SK-N-SH (cell line): ENCODE data around the gene NPIPA8. TPM values are rescaled to one million over a fixed set of nuclear protein-coding genes. Genes with fewer than 3 reads are reported as not detected.
"Not testable (repeated sequence)": the region's sequence is repeated elsewhere in the genome, so short reads cannot be mapped to it uniquely, and the experiment has no call there.

Source experiments
- CTCF ChIA-PET: fragments of 300-600, 350-600 bp; formaldehyde crosslinking; extraction: SDS; loops from one replicate; lab custom pipeline; 2021; lab: Yijun Ruan, JAX
- POLR2A ChIA-PET: fragments of 350-600 bp; sonication (Branson Sonifier 250); formaldehyde crosslinking; extraction: SDS; loops from one replicate; lab custom pipeline; 2020; ENCODE audit warnings: antibody characterized with exemption, inconsistent platforms; lab: Yijun Ruan, JAX
- DNase-seq: peaks from one replicate; pipeline ENCODE4 v3.0.0; 2012
- H2AFZ ChIP-seq: fragments of 200-600 bp; sonication (generic); 2 replicates; pipeline ENCODE4 v1.8.1; 2016; ENCODE audit warnings: antibody characterized with exemption, mild to moderate bottlenecking, low read depth
- H3F3A ChIP-seq: fragments of 200-600 bp; sonication (generic); replicated peaks from 2 replicates; pipeline ENCODE3; 2016; ENCODE audit warnings: antibody characterized with exemption, mild to moderate bottlenecking; ENCODE audit not compliant: insufficient read depth
- H3K27ac ChIP-seq, 2 experiments: fragments of 200-500 bp in 1 of 2; fragments of 200-600 bp in 1 of 2; sonication (Bioruptor generic) in 1 of 2; sonication (generic), shearing (Covaris generic) in 1 of 2; 2 replicates each; pipeline versions ENCODE4 v1.5.1 to v1.6.1; 2014 to 2016; ENCODE audit warnings: low read depth in 2 of 2, inconsistent platforms in 1 of 2, low read length in 1 of 2, mild to moderate bottlenecking in 1 of 2, mixed read lengths in 1 of 2
- H3K27me3 ChIP-seq: fragments of 200-600 bp; sonication (generic), shearing (Covaris generic); 2 replicates; pipeline ENCODE4 v1.6.1; 2016; ENCODE audit warnings: mixed run types; ENCODE audit not compliant: insufficient read depth
- H3K36me3 ChIP-seq, 2 experiments: fragments of 200-500 bp in 1 of 2; fragments of 200-600 bp in 1 of 2; sonication (Bioruptor generic) in 1 of 2; sonication (generic) in 1 of 2; replicated peaks in 1 of 2; 2 replicates each; pipeline versions ENCODE3 to v1.5.1; 2014 to 2016; ENCODE audit warnings: low read length in 1 of 2, mild to moderate bottlenecking in 1 of 2; ENCODE audit not compliant: insufficient read depth in 2 of 2, control insufficient read depth in 1 of 2
- H3K4me1 ChIP-seq, 2 experiments: fragments of 200-500 bp in 1 of 2; fragments of 200-600 bp in 1 of 2; sonication (Bioruptor generic) in 1 of 2; sonication (generic), shearing (Covaris generic) in 1 of 2; 2 replicates each; pipeline versions ENCODE4 v1.5.1 to v1.6.1; 2014 to 2016; ENCODE audit warnings: low read depth in 1 of 2, low read length in 1 of 2, mixed run types in 1 of 2; ENCODE audit not compliant: insufficient read depth in 2 of 2, control insufficient read depth in 1 of 2
- H3K4me2 ChIP-seq: fragments of 200-600 bp; sonication (generic), shearing (Covaris generic); 2 replicates; pipeline ENCODE4 v1.6.1; 2017; ENCODE audit warnings: mixed run types
- H3K4me3 ChIP-seq, 2 experiments: fragments of 200-500 bp in 1 of 2; fragments of 200-600 bp in 1 of 2; sonication (Bioruptor generic) in 1 of 2; sonication (generic), shearing (Covaris generic) in 1 of 2; 2 replicates each; pipeline versions ENCODE4 v1.5.1 to v1.8.1; 2014 to 2016; ENCODE audit warnings: low read depth in 2 of 2, inconsistent platforms in 1 of 2, low read length in 1 of 2, mild to moderate bottlenecking in 1 of 2, mixed read lengths in 1 of 2, moderate library complexity in 1 of 2
- H3K79me2 ChIP-seq: fragments of 200-600 bp; sonication (generic); 2 replicates; pipeline ENCODE4 v1.8.1; 2017; ENCODE audit warnings: mild to moderate bottlenecking; ENCODE audit not compliant: insufficient read depth
- H3K9ac ChIP-seq: fragments of 200-600 bp; sonication (generic); 2 replicates; pipeline ENCODE4 v1.6.1; 2017; ENCODE audit warnings: mixed run types
- H3K9me2 ChIP-seq: fragments of 200-600 bp; sonication (generic); 2 replicates; pipeline ENCODE4 v1.6.1; 2017; ENCODE audit warnings: mixed run types
- H3K9me3 ChIP-seq: fragments of 200-600 bp; sonication (generic); 2 replicates; pipeline ENCODE4 v1.6.1; 2017; ENCODE audit warnings: mixed run types, mild to moderate bottlenecking, moderate library complexity
- H4K20me1 ChIP-seq: fragments of 200-600 bp; sonication (generic); 2 replicates; pipeline ENCODE4 v1.6.1; 2017; ENCODE audit warnings: mild to moderate bottlenecking, mixed run types; ENCODE audit not compliant: insufficient read depth
- WGBS: methylation state at CpG from one replicate; pipeline ENCODE4 v1.1.6; 2017; ENCODE audit warnings: low lambda C conversion rate; 5-methylcytosine and 5-hydroxymethylcytosine counted together
- polyA plus RNA-seq, 3 experiments: library from polyadenylated mRNA; depleted of rRNA; stranded (reverse); fragments of >200 nt; gene quantifications; 2 replicates each; pipeline ENCODE4 v1.2.3, GENCODE V29; 2012

Gene NPIPA8
- polyA plus RNA-seq (2012; rRNA removed): 15.8 and 19.1 TPM in 2 replicates
- polyA plus RNA-seq (2012; cell fraction: cytosol; rRNA removed): 13.9 and 16.2 TPM in 2 replicates
- polyA plus RNA-seq (2012; cell fraction: nucleus; rRNA removed): 50.3 and 71.4 TPM in 2 replicates

- H4K20me1 ChIP-seq, DNase-seq, H3K9me2 ChIP-seq, H3K4me1 ChIP-seq, H3K79me2 ChIP-seq, H3K9ac ChIP-seq, POLR2A ChIA-PET, H3K36me3 ChIP-seq, H3K27ac ChIP-seq, H3F3A ChIP-seq, H3K27me3 ChIP-seq, H3K9me3 ChIP-seq, H3K4me2 ChIP-seq, H2AFZ ChIP-seq, CTCF ChIA-PET, H3K4me3 ChIP-seq: not testable (repeated sequence)
- WGBS: no CpG with 5 or more reads among the region's 21 CpGs
Measured at GRCh38 chr16:18336636-18337035, at the start of gene NPIPA8. Gene NPIPA8, minus strand, starts transcription at chr16:18336736. Its CDS starts 4,074 bp downstream, at chr16:18332662.

GRCh38 chr16:18385285-18385684 lies 48.7 kb upstream of the NPIPA8 start:
- H3F3A ChIP-seq, H3K27me3 ChIP-seq, H3K9me2 ChIP-seq, H3K36me3 ChIP-seq, H3K4me2 ChIP-seq, H3K79me2 ChIP-seq, H2AFZ ChIP-seq, H3K4me1 ChIP-seq, H3K4me3 ChIP-seq, H3K27ac ChIP-seq, POLR2A ChIA-PET, DNase-seq, CTCF ChIA-PET, H3K9ac ChIP-seq, H3K9me3 ChIP-seq, H4K20me1 ChIP-seq: not testable (repeated sequence)
- WGBS: no CpG with 5 or more reads among the region's 33 CpGs

- H3K4me1 ChIP-seq, H3K36me3 ChIP-seq, H3K79me2 ChIP-seq, CTCF ChIA-PET, DNase-seq, H3K9ac ChIP-seq, H2AFZ ChIP-seq, H3K4me3 ChIP-seq, H3F3A ChIP-seq, H3K4me2 ChIP-seq, H3K9me3 ChIP-seq, H3K27me3 ChIP-seq, H3K9me2 ChIP-seq, H4K20me1 ChIP-seq, POLR2A ChIA-PET, H3K27ac ChIP-seq: not testable (repeated sequence)
- no CpG with 5 or more reads among the region's 31 CpGs for WGBS
Measured at GRCh38 chr16:18384869-18385268, 48.3 kb upstream of the NPIPA8 start.

GRCh38 chr16:18384098-18384636 lies 47.6 kb upstream of the NPIPA8 start:
- H2AFZ ChIP-seq, H3F3A ChIP-seq, POLR2A ChIA-PET, H3K4me3 ChIP-seq, H3K79me2 ChIP-seq, H3K9ac ChIP-seq, H4K20me1 ChIP-seq, CTCF ChIA-PET, H3K9me2 ChIP-seq, H3K27me3 ChIP-seq, H3K4me2 ChIP-seq, H3K9me3 ChIP-seq, H3K27ac ChIP-seq, H3K4me1 ChIP-seq, H3K36me3 ChIP-seq, DNase-seq: not testable (repeated sequence)
- WGBS: no CpG with 5 or more reads among the region's 25 CpGs

GRCh38 chr16:18382696-18383095 lies 46.2 kb upstream of the NPIPA8 start:
- H3K9me3 ChIP-seq, H3F3A ChIP-seq, H3K27me3 ChIP-seq, DNase-seq, H3K27ac ChIP-seq, H4K20me1 ChIP-seq, H3K9me2 ChIP-seq, H3K4me2 ChIP-seq, H3K4me1 ChIP-seq, CTCF ChIA-PET, H2AFZ ChIP-seq, H3K9ac ChIP-seq, POLR2A ChIA-PET, H3K36me3 ChIP-seq, H3K4me3 ChIP-seq, H3K79me2 ChIP-seq: not testable (repeated sequence)
- no CpG with 5 or more reads among the region's 28 CpGs for WGBS

GRCh38 chr16:18347742-18348141 lies 11.2 kb upstream of the NPIPA8 start:
- H4K20me1 ChIP-seq, H3K9me3 ChIP-seq, H3K36me3 ChIP-seq, POLR2A ChIA-PET, H3K4me1 ChIP-seq, H3K9me2 ChIP-seq, H3K79me2 ChIP-seq, H3K4me3 ChIP-seq, H3K27ac ChIP-seq, H3K27me3 ChIP-seq, H3K4me2 ChIP-seq, H3K9ac ChIP-seq, DNase-seq, H2AFZ ChIP-seq, H3F3A ChIP-seq, CTCF ChIA-PET: not testable (repeated sequence)
- WGBS: no CpG with 5 or more reads among the region's 22 CpGs
